ENCODE measurements around the gene TMC3. TPM values are rescaled to one million over a fixed set of nuclear protein-coding genes. Genes with fewer than 3 reads are reported as not detected.

The TMC3 gene
- not detected in 2 replicates for total RNA-seq (2013; cell fraction: nucleolus; rRNA removed)
- not detected in 2 replicates for total RNA-seq (2014; rRNA removed)
- not detected in 2 replicates for total RNA-seq (2014; rRNA removed; fragmentation: Illumina TruSeq; extraction: Trizol)
- not detected in 2 replicates for total RNA-seq (2021)
- not detected for polyA plus RNA-seq (2011; ENCODE audit: low read depth)
- polyA plus RNA-seq (2011; rRNA removed), result not detected in 2 replicates
- polyA plus RNA-seq (2011; cell fraction: cytosol; rRNA removed), result not detected in 2 replicates
- polyA plus RNA-seq (2011; cell fraction: nucleus; rRNA removed), result not detected in 2 replicates
- polyA plus RNA-seq (2012), result not detected in 2 replicates
- polyA plus RNA-seq (2014; fragmentation: Illumina TruSeq; extraction: Trizol), result not detected in 2 replicates
- under 1 TPM; 0.03 to 0.04 TPM for polyA plus RNA-seq (2014; fragmentation: Nextera tagmentation; extraction: Ambion mirVana)
- not detected in 2 replicates for polyA plus RNA-seq (2014; rRNA removed)
- under 1 TPM in 1 of 2 experiments, not detected in 1; 0.04 TPM for polyA plus RNA-seq (2016; fragmentation: Nextera tagmentation; extraction: Ambion mirVana)
- polyA minus RNA-seq (2011; rRNA and poly(A)+ RNA removed), result not detected in 2 replicates
- not detected in 2 replicates for polyA minus RNA-seq (2011; cell fraction: cytosol; rRNA and poly(A)+ RNA removed)
- polyA minus RNA-seq (2011; cell fraction: nucleus; rRNA and poly(A)+ RNA removed), result not detected in 2 replicates
- Bru-seq, nascent RNA, result not detected
- BruChase-seq, experiment 1, labeled RNA remaining after a 6-hour chase, result not detected
- BruChase-seq, experiment 2, labeled RNA remaining after a 2-hour chase, result not detected
- long read RNA-seq, experiment 1, result 0 reads
- long read RNA-seq, experiment 2, partial matches to known transcripts, result 0 of 1 reads
- long read RNA-seq, experiment 2, other reads (novel, unspliced or antisense), result 1 of 1 reads

DNA sequence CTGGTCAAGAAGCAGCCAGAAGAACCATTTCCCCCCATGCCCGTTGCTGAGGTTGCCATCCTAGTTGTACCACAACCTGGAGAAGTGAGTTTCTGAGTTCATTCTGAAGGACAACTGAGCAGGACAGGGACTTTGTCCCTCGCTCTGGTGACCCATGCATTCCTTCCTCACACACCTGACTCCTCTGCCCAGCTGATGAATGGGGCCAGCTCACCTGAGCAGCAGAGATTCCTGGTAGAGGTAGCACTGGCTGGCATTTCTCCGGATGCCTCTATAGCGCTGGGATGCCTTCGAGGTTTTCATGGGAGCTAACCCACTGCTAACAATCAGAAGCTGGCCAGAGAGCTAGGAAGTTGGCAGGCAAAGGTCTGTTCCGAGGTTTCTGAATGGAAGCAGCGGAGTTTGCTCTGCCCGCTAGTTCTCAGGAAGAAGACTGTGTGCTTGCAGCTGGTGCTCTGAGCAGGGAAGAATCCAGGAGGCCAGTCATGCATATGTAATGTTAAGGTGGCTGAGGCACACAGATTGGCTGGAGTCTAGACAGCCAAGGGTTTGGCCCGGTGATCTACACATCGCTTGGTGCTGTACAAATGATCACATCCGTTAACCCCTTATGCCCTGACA, at the start of gene TMC3:
TMC3 (minus strand) TSS at position 439 of the 621 bp plus-strand sequence; CDS start at position 303, 136 bp downstream.
- CTCF ChIA-PET, result interaction anchor here (1.4 kb wide), 1 partner anchor 108 kb away, joined by 4 read pairs; no protein-coding TSS in a partner anchor
- Histone ChIP-seq H3K4me2 (ENCODE audit: control insufficient read depth, insufficient read depth) (no peak within 1 kb of the TSS), H3K27me3 (replicated peaks in 1 of 2; ENCODE audit: control insufficient read depth in 2 of 2, insufficient read depth in 2 of 2, low read length in 1 of 2) (no peaks in the 10 kb centered on the region; a peak in 1 of 4 replicates), H3K4me3 (no peak within 1 kb of the TSS), H3K9ac (ENCODE audit: control insufficient read depth, insufficient read depth, low read length) (no peak within 1 kb of the TSS), H3K9me3 (replicated peaks; ENCODE audit: control insufficient read depth, insufficient read depth, low read length) (no peaks in the 10 kb centered on the region), H3K4me1 (ENCODE audit: control insufficient read depth, insufficient read depth, low read length) (no peaks in the 10 kb centered on the region), H3K36me3 (ENCODE audit: control insufficient read depth in 2 of 2, insufficient read depth in 2 of 2, low read length in 1 of 2) (no peaks in the 10 kb centered on the region), H4K20me1 (ENCODE audit: control insufficient read depth, insufficient read depth) (no peaks in the 10 kb centered on the region), H3K27ac (ENCODE audit: control insufficient read depth, insufficient read depth) (no peak within 1 kb of the TSS), H2AFZ (ENCODE audit: control insufficient read depth, low read depth, low read length) (no peak within 1 kb of the TSS), H3K79me2 (ENCODE audit: control insufficient read depth, insufficient read depth, low read length) (no peaks in the 10 kb centered on the region)
- POLR2A ChIA-PET, result no interaction called here
- FAIRE-seq (no peak), ATAC-seq (no peak), DNase-seq (ENCODE audit: low read depth, low spot score) (no peak)
- SMC1A ChIA-PET (ENCODE audit: uncharacterized antibody, unreplicated experiment), result no interaction called here
- in situ Hi-C loops (cut with MboI), result no loop called here
- BruUV-seq (replicated peaks), result no TSS peak
- RAD21 ChIA-PET (ENCODE audit: unreplicated experiment), result no interaction called here
- intact Hi-C loops (cut with micrococcal nuclease; ENCODE audit: unreplicated experiment), result no loop called here
- 52% methylated on average over 11 of the region's 11 CpGs for WGBS (ENCODE audit: insufficient coverage, insufficient replicate concordance, low lambda C conversion rate, missing lambda C conversion rate)
- TF ChIP-seq, protein P1, sequence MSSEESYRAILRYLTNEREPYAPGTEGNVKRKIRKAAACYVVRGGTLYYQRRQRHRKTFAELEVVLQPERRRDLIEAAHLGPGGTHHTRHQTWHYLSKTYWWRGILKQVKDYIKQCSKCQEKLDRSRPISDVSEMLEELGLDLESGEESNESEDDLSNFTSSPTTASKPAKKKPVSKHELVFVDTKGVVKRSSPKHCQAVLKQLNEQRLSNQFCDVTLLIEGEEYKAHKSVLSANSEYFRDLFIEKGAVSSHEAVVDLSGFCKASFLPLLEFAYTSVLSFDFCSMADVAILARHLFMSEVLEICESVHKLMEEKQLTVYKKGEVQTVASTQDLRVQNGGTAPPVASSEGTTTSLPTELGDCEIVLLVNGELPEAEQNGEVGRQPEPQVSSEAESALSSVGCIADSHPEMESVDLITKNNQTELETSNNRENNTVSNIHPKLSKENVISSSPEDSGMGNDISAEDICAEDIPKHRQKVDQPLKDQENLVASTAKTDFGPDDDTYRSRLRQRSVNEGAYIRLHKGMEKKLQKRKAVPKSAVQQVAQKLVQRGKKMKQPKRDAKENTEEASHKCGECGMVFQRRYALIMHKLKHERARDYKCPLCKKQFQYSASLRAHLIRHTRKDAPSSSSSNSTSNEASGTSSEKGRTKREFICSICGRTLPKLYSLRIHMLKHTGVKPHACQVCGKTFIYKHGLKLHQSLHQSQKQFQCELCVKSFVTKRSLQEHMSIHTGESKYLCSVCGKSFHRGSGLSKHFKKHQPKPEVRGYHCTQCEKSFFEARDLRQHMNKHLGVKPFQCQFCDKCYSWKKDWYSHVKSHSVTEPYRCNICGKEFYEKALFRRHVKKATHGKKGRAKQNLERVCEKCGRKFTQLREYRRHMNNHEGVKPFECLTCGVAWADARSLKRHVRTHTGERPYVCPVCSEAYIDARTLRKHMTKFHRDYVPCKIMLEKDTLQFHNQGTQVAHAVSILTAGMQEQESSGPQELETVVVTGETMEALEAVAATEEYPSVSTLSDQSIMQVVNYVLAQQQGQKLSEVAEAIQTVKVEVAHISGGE (CRISPR knock-in tag; IDR thresholded peaks at IDR 0.05), result no peak
- no peak for TF ChIP-seq PML (IDR thresholded peaks at IDR 0.05; ENCODE audit: low read length)
- TF ChIP-seq, protein P2, sequence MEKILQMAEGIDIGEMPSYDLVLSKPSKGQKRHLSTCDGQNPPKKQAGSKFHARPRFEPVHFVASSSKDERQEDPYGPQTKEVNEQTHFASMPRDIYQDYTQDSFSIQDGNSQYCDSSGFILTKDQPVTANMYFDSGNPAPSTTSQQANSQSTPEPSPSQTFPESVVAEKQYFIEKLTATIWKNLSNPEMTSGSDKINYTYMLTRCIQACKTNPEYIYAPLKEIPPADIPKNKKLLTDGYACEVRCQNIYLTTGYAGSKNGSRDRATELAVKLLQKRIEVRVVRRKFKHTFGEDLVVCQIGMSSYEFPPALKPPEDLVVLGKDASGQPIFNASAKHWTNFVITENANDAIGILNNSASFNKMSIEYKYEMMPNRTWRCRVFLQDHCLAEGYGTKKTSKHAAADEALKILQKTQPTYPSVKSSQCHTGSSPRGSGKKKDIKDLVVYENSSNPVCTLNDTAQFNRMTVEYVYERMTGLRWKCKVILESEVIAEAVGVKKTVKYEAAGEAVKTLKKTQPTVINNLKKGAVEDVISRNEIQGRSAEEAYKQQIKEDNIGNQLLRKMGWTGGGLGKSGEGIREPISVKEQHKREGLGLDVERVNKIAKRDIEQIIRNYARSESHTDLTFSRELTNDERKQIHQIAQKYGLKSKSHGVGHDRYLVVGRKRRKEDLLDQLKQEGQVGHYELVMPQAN (conservative IDR thresholded peaks at IDR 0.05), result no peak
- no peak for TF ChIP-seq ZBTB4 (CRISPR knock-in tag; IDR thresholded peaks at IDR 0.05)
- TF ChIP-seq POLR2A (IDR thresholded peaks at IDR 0.05; ENCODE audit: low read depth, low read length), result no peak
- TF ChIP-seq MEF2A (IDR thresholded peaks at IDR 0.05; ENCODE audit: insufficient read depth, low read depth, low read length), result no peak
- no peak for TF ChIP-seq TCF3 (IDR thresholded peaks at IDR 0.05; ENCODE audit: borderline replicate concordance, insufficient read depth, low read depth, low read length)
- no peak for TF ChIP-seq IRF5 (IDR thresholded peaks at IDR 0.05; ENCODE audit: borderline replicate concordance)
- TF ChIP-seq SMAD5 (IDR thresholded peaks at IDR 0.05; ENCODE audit: low read depth), result no peak
- no peak for TF ChIP-seq SMAD1 (IDR thresholded peaks at IDR 0.05; ENCODE audit: low read depth, partially characterized antibody)
